ENCODE results near the gene ADCY3.
A peak's percentile ranks its signal among the peaks of the same experiment; 100 is the strongest.

The ADCY3 gene

GRCh38 chr2:24909555-24910177, 10.4 kb downstream of the ADCY3 start:
- DNase-seq (ENCODE audit: low read depth) = no peak
- no peak for TF ChIP-seq CTCF (IDR thresholded peaks at IDR 0.05; ENCODE audit: insufficient read depth, low read depth, low read length, missing control alignments)
- no peak overlapping the region for H3K4me3 ChIP-seq (ENCODE audit: low read length)

DNA sequence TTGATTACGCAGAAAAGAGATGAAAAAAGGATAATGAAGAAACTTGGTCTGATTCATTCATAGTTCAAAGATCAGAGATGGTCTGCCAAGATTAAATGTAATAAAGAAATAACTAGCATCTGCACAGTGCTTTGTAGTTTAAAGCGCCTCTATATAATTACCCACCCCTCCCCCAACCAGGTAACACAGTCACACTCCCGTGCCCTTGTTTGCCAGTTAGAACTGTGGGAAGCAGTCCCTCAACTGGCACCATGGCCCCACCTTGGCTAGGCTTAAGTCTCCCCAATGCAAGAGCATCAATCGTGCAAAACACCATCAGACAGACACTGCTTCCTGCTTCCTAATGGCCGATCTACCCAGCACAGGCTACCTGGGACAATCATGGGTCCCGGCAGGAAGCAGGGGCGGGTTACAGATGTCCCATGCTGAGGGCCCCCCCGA, 11.6 kb downstream of the ADCY3 start:
- no peak overlapping the region for H3K4me3 ChIP-seq (ENCODE audit: low read length)
- no peak for TF ChIP-seq CTCF (IDR thresholded peaks at IDR 0.05; ENCODE audit: insufficient read depth, low read depth, low read length, missing control alignments)

DNA sequence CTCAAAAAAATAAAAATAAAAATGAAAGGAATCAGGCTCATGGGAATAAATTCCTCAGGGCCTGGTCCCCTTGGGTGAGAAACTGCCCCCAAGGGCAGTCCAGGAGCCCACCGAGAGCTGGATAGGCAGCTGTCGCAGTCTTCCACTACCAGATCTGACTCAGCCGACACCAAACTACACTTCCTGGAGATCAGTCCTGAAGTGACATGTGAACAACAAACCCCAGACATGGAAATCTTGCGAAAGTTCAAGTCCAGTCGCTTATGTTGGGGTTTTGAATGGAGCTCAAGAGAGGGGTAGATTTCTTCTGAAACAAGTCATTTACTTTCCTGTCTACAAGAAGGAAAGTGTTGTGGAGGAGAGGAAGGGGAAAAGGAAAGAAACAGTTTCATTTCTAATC, 12.9 kb downstream of the ADCY3 start:
- TF ChIP-seq CTCF (IDR thresholded peaks at IDR 0.05; ENCODE audit: insufficient read depth, low read depth, low read length, missing control alignments) = no peak
- peak; percentile 60 for DNase-seq (ENCODE audit: low read depth)
- no peak overlapping the region for H3K4me3 ChIP-seq (ENCODE audit: low read length)

More for the DNA sequence above, 11.6 kb downstream of the ADCY3 start:
- DNase-seq (ENCODE audit: low read depth) = no peak

DNA sequence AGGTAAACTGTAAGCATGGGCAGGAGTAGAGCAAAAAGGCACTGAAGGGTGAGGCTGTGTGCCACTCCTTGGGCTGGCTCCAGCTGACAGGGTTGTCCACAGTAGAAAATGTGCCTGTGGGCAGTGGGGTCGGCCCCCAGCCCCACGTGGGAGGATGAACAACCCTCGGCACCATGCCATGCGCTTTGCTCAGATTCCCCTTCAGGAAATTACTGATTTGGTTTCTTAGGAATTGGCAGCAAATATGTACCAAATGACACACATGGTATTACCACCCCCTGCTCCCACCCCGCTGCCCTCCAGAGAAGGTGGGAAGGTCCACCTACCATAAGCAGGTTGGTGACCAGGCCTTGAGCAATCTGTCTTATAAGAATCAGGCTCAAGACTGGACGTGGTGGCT, 13.6 kb downstream of the ADCY3 start:
- no peak for TF ChIP-seq CTCF (IDR thresholded peaks at IDR 0.05; ENCODE audit: insufficient read depth, low read depth, low read length, missing control alignments)
- no peak for DNase-seq (ENCODE audit: low read depth)

GRCh38 chr2:24903161-24904103, 16.6 kb downstream of the ADCY3 start:
- no peak overlapping the region for H3K4me3 ChIP-seq (ENCODE audit: low read length)
- DNase-seq (ENCODE audit: low read depth) = no peak
- no peak for TF ChIP-seq CTCF (IDR thresholded peaks at IDR 0.05; ENCODE audit: insufficient read depth, low read depth, low read length, missing control alignments)

More for the DNA sequence above, 13.6 kb downstream of the ADCY3 start:
- H3K4me3 ChIP-seq (ENCODE audit: low read length) = no peak overlapping the region

DNA sequence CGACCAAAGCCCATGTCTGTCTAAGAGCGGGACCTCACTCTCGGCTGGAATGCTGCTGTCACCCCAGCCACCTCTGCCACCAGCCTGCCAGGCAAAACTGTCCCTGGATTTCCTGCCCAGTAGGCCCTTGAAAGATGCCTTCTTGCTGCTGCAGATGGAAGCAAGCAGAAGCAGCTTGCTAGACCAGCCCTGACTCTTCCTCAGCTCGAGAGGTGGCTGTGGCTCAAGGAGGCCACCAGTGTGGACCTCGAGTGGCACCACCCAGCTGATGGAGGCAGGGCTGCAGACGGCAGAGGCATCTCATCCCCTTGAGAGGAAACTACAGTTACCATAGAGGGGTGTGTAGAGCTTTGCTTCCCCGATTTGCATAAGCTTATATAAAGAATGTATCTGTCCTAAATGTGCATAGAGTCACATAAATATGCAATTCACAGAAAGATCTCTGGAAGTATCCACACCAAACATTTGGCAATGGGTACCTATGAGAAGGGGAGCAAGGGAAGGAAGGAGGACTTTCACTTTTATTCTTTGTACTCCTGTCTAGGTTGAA, 20.6 kb downstream of the ADCY3 start:
- H3K4me3 ChIP-seq (ENCODE audit: low read length) = no peak overlapping the region
- DNase-seq (ENCODE audit: low read depth) = no peak
- no peak for TF ChIP-seq CTCF (IDR thresholded peaks at IDR 0.05; ENCODE audit: insufficient read depth, low read depth, low read length, missing control alignments)

Data from epithelial cell of esophagus (primary cell).